HG02885 (cell line): ENCODE results near the gene EPB41L1.

Experiments used
- ATAC-seq: cut with Tn5 transposase; IDR thresholded peaks from one replicate; pipeline ENCODE4 v1.9.1; 2021; ENCODE audit warnings: mild to moderate bottlenecking; ENCODE audit not compliant: unreplicated experiment, poor library complexity

The EPB41L1 gene

DNA sequence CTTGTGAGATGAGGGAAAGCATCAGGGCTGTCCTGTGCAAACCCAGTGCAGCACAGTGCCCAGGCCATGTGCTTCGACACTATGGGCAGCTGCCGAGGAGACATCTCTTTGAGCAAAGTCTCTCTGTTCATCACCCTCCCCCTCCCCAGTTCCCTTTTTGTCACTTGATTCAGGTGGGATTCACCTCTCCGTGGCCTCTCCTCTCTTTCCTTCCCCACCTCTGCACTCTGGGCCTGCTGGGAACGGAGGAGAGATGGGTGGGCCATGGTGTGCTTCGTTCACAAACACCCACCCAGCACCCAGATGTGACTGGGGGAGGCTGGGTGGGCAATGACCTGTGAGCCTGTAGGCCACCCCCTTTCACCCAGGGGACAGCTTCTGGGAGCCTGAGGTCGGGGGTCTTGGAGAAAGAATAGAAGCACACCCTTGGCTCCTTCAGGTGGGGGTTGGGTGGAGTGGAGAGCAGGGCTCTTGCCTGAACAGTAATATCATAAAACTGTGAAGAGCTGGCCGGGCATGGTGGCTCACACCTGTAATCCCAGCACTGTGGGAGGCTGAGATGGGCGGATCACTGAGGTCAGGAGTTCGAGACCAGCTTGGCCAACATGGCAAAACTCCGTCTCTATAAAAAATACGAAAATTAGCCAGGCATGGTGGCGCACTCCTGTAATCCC lies 118.1 kb downstream of the EPB41L1 start:
- ATAC-seq = no peak

DNA sequence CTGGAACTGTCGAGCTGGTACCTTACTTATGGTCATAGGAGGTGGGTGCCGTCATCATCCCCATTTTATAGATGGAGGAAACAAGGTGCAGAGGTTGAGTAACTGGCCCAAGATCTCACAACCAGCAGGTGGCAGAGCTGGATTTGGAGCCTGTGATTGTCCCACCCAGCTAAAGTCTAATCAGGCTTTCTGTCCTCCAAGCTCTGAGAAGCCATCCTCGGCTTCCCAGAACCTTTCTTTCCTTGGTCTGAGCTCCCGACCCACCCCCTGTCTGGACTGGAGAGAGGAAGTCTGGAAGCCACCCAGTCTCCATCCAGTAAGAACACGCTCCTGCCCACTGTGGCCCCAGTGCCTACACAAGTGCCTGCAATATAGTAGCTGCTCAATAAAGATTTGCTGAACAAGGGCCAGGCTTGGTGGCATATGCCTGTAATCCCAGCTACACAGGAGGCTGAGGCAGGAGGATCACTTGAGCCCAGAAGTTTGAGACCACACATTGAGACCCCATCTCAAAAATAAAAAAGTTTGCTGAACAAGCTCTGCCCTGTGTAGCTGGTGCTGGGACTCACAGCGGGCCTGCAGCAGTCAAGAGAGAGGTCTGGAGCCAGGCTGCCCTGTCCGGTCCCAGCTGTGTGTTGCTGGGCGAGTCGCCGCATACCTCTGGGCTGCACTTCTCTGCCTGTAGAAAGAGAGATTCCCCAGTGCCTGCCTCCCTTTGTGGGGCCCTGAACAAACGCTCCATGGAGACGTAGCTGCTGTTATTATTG lies 119.1 kb downstream of the EPB41L1 start:
- no peak for ATAC-seq

DNA sequence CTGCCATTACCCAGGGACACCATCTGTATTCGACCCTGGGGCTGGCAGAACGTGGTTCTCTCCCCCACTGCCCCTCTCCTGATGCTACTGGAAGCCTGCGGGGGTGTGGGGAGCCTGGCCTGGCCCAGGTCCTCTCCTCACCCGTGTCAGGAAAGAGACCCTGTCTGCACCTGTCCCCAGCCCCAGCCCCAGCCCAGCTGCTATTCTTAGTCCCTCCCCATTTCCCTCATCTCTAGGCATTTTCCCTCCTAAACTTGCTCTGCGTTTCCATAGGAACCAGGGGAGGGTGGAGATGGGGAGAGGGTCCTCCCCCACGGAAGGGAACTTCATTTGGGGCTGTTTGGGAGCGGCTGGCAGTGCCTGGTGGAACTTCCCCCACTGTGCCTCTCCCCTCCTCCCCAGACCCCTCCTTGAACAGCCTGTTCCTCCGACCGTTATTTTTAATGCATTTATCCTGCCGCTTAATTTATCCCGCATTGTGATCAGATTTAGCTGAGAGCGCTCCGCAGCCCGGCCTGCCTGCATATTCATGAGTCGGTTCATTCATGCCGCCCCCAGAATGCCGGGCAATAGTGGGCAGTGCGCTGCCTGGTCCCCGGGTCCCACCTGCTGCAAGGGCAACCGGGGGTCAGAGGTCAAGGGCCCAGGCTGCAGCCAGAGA lies 119.8 kb downstream of the EPB41L1 start:
- ATAC-seq = no peak

DNA sequence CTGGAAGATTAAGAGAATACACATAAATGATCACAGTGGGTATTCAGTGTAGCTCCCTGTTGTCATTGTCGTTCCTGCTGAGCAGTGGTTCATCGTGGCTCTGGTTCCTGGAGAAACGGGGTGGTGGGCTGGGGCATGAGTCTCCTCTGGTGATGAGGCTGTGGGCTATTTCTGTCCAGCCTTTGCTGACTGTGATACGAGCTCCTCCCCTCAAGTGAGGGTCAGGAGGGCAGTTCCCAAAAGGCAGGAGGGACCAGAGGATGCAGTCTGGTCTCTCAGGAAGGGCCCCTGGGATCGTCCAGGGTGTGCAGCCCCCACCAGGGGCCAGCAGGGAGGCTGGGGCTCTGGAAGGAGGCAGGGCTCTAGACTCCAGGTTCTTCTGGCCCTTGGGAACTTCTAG lies 120.5 kb downstream of the EPB41L1 start:
- ATAC-seq = no peak

DNA sequence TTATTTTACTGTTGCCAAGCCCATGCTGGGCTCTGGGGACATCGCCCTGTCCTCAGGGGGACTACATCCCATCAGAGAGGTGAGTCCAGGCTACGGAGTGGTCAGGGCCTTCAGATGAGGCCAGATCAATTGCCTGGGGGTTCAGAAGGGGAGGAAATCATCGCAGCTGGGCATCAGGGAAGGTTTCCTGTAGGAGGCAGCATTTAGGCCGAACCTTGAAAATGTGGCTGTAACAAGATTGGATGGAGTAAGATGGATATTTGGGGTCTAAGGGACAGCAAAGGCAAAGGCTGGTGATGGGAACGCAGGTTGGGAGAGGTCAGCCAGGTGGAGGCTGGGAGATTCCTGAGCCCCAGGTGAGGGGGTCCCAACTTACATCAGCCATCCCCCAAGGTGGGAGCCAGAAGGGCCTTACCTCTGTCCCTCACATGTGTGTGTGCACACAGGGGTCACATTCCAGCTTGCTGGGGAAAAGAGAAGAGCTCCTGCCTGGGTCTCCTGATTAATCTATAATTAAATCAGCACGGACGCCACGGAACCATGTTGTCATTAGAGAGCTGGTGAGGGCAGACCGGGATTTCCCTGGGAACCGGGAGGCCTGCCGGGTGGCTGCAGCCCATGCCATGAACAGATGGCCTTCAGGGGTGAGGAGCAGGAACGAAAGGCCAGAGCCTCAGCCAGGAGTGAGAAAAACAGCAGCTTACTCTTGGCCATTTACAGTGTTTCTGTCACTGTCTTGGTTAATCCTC lies 121.1 kb downstream of the EPB41L1 start:
- no peak for ATAC-seq

DNA sequence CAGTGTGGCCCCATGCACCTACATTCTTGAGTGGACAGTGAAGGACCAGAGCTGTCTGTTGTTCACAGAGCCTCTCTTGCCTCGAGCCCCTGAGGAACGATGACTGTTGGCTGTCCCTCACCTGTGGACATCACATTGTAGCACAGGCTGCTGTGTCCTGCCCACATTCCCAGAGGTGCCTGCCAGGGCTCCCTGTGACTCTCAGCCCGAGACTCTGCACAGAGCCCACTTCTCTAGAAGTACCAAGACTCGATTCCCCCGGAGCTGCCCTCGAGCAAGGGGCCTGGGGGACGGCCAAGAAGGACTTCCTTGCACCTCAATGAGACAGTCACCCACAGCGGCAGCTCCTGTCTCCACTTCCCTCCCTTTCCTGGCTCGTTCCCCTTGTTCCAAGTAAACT lies 123.0 kb downstream of the EPB41L1 start:
- no peak for ATAC-seq

DNA sequence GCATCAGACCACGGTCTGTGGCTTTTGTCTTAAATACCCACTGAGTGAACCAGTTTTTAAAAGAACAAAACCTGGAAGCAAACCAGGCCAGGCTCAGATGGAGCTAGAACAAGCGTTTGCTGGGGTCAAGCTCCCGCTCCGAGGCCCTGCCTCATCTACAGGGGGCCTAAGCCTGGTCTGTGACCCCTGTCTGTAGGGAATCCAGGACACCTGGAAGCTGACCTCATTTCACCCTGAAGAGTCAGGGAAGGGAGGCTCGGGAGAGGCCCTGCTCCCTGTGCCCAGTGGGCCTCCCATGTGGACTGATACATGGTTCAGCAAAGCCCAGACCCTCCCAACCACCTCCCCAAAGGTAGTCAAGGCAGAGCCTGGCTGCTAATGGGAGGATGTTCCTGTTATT lies 124.8 kb downstream of the EPB41L1 start:
- no peak for ATAC-seq

DNA sequence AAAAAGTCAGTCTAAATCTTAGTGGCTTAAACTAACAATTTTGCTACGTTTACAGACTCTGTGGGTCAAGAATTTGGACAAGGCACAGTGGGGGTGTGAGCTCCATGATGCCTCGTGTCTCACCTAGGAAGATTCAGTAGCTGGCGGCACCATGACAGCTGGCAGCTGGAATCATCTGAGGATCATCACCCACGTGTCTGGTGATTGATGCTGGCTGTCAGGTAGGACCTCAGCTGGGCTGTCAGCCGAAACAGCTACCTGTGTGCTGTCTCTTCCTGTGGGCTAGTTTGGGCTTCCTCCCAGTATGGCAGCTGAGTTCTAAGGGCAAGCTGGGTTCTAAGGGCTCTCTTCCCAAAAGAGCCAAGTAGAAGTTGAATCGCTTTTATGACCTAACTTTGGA lies 125.2 kb downstream of the EPB41L1 start:
- ATAC-seq = no peak

DNA sequence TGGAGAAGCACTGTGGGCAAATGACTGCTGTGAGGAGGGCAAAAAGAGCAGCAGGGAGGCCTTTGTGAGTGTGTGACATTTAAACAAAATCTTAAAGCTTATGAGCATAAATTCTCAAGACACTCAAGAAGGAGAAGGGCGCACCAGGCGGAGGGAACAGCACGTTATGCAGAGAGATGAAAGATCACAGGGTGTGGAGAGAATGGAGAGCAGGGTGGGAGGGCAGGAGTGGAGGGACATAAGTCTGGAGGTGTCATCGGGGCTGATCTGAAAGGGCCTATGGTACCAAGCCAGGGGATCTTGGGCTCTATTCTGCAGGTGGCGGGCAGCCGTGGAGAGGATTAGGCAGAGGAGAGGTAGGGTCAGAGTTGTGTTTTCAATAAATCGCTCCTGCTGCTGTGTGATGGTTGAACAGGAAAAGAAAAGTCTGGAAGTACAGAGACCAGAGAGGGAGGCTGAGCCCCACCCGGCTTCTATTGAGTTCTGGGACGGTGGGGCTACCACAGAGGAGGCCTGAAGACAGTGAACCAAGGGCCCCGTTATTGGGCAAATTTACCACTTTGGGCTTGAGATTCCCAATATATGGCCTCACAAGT lies 127.3 kb downstream of the EPB41L1 start:
- no peak for ATAC-seq
